Neural cell (in vitro differentiated cells): ENCODE measurements around the gene NTNG1.

Source experiments
- CTCF ChIP-seq: fragments of 450-650 bp; IDR thresholded peaks from 2 replicates; pipeline ENCODE4 v1.5.1; 2014; ENCODE audit warnings: antibody characterized with exemption, mild to moderate bottlenecking, moderate library complexity; ENCODE audit not compliant: poor library complexity, severe bottlenecking
- EP300 ChIP-seq: fragments of 450-650 bp; conservative IDR thresholded peaks from 2 replicates; pipeline ENCODE4 v1.6.1; 2014; ENCODE audit warnings: antibody characterized with exemption, mild to moderate bottlenecking, moderate library complexity; ENCODE audit not compliant: poor library complexity, severe bottlenecking
- EZH2 ChIP-seq: fragments of 200-600, 300-800 bp; shearing (Covaris generic), sonication (generic); IDR thresholded peaks from 2 replicates; pipeline ENCODE4 v1.6.1; 2014; ENCODE audit warnings: antibody characterized with exemption, low read length, borderline replicate concordance, mild to moderate bottlenecking; ENCODE audit not compliant: insufficient read depth, poor library complexity, severe bottlenecking
- MXI1 ChIP-seq: fragments of 450-650 bp; conservative IDR thresholded peaks from 2 replicates; pipeline ENCODE4 v1.6.1; 2014; ENCODE audit warnings: antibody characterized with exemption, mild to moderate bottlenecking; ENCODE audit not compliant: poor library complexity, severe bottlenecking
- POLR2AphosphoS5 ChIP-seq: IDR thresholded peaks from 2 replicates; pipeline ENCODE4 v1.6.1; 2012
- REST ChIP-seq: IDR thresholded peaks from 2 replicates; pipeline ENCODE4 v1.6.1; 2012; ENCODE audit warnings: borderline replicate concordance

- no peak for TF ChIP-seq EP300
- TF ChIP-seq CTCF = no peak
- no peak for TF ChIP-seq REST
- TF ChIP-seq MXI1 = no peak
- no peak for TF ChIP-seq POLR2AphosphoS5
- TF ChIP-seq EZH2 = no peak
Measured at GRCh38 chr1:107413951-107414350, 273.1 kb downstream of the NTNG1 start.
